HepG2 (cell line): Measurements from ENCODE around the gene CTNNBL1. TPM values are rescaled to one million over a fixed set of nuclear protein-coding genes. Genes with fewer than 3 reads are reported as not detected.

Source experiments
- FOXA3 ChIP-seq: IDR thresholded peaks from 2 replicates; pipeline ENCODE4 v1.6.1; 2016; ENCODE audit warnings: missing genetic modification reagents, missing compliant biosample characterization
- GFI1 ChIP-seq: sonication (generic); formaldehyde crosslinking; IDR thresholded peaks from 2 replicates; pipeline ENCODE4 v1.5.0; 2020; ENCODE audit warnings: missing genetic modification reagents, mild to moderate bottlenecking, borderline replicate concordance
- HMG20B ChIP-seq: conservative IDR thresholded peaks from 2 replicates; pipeline ENCODE4 v1.6.1; 2016; ENCODE audit warnings: missing genetic modification reagents, missing compliant biosample characterization
- HMGXB3 ChIP-seq: sonication (generic); formaldehyde crosslinking; IDR thresholded peaks from 2 replicates; pipeline ENCODE4 v1.4.0; 2020; ENCODE audit warnings: missing genetic modification reagents, borderline replicate concordance
- HNRNPK ChIP-seq: fragments of 200-400 bp; formaldehyde crosslinking; IDR thresholded peaks from 2 replicates; pipeline ENCODE4 v1.6.1; 2018; ENCODE audit warnings: low read length, low read depth, moderate library complexity, mild to moderate bottlenecking; ENCODE audit not compliant: poor library complexity, severe bottlenecking
- HOXA7 ChIP-seq: sonication (generic); formaldehyde crosslinking; IDR thresholded peaks from 2 replicates; pipeline ENCODE4 v1.8.1; 2022; ENCODE audit warnings: mild to moderate bottlenecking, missing genetic modification reagents, moderate library complexity
- KLF11 ChIP-seq: IDR thresholded peaks from 2 replicates; pipeline ENCODE4 v1.6.1; 2016; ENCODE audit warnings: missing compliant biosample characterization
- MAF1 ChIP-seq: sonication (generic); formaldehyde crosslinking; IDR thresholded peaks from 2 replicates; pipeline ENCODE4 v1.5.0; 2020; ENCODE audit warnings: missing genetic modification reagents, borderline replicate concordance
- MAX ChIP-seq: IDR thresholded peaks from 2 replicates; pipeline ENCODE4 v1.6.1; 2012; ENCODE audit warnings: inconsistent platforms
- POGZ ChIP-seq: sonication (generic); formaldehyde crosslinking; IDR thresholded peaks from 2 replicates; pipeline ENCODE4 v1.4.0; 2020; ENCODE audit warnings: mild to moderate bottlenecking, missing genetic modification reagents
- REST ChIP-seq, 2 experiments: IDR thresholded peaks; 2 replicates each; pipeline ENCODE4 v1.6.1; 2011 to 2012; ENCODE audit warnings: low read length in 2 of 2, borderline replicate concordance in 1 of 2, low read depth in 1 of 2, mild to moderate bottlenecking in 1 of 2, moderate library complexity in 1 of 2
- SATB2 ChIP-seq: sonication (generic); formaldehyde crosslinking; IDR thresholded peaks from 2 replicates; pipeline ENCODE4 v1.5.0; 2020; ENCODE audit warnings: missing genetic modification reagents
- SMAD3 ChIP-seq: sonication (generic); formaldehyde crosslinking; IDR thresholded peaks from 2 replicates; pipeline ENCODE4 v1.4.0; 2020; ENCODE audit warnings: missing genetic modification reagents
- SMARCE1 ChIP-seq: fragments of 450-650 bp; IDR thresholded peaks from 2 replicates; pipeline ENCODE4 v1.6.1; 2017; ENCODE audit warnings: borderline replicate concordance
- SMYD3 ChIP-seq: sonication (generic); formaldehyde crosslinking; IDR thresholded peaks from 2 replicates; pipeline ENCODE4 v1.8.1; 2023; ENCODE audit warnings: mild to moderate bottlenecking, missing genetic modification reagents
- SRSF9 ChIP-seq: fragments of 200-400 bp; formaldehyde crosslinking; IDR thresholded peaks from 2 replicates; pipeline ENCODE4 v1.6.1; 2018; ENCODE audit warnings: borderline replicate concordance, mild to moderate bottlenecking, low read depth, low read length; ENCODE audit not compliant: insufficient read depth, poor library complexity, severe bottlenecking
- SYNCRIP ChIP-seq: fragments of 200-400 bp; formaldehyde crosslinking; IDR thresholded peaks from 2 replicates; pipeline ENCODE4 v1.6.1; 2018; ENCODE audit warnings: mild to moderate bottlenecking, low read depth, low read length; ENCODE audit not compliant: insufficient read depth
- ZMYM2 ChIP-seq: sonication (generic); formaldehyde crosslinking; IDR thresholded peaks from 2 replicates; pipeline ENCODE4 v1.8.0; 2022; ENCODE audit warnings: mild to moderate bottlenecking, missing genetic modification reagents
- ZMYM3 ChIP-seq: sonication (generic); formaldehyde crosslinking; IDR thresholded peaks from 2 replicates; pipeline ENCODE4 v1.5.1; 2020; ENCODE audit warnings: mild to moderate bottlenecking, missing genetic modification reagents
- ZNF431 ChIP-seq: sonication (generic); formaldehyde crosslinking; IDR thresholded peaks from 2 replicates; pipeline ENCODE4 v1.9.0; 2022; ENCODE audit warnings: missing genetic modification reagents, low read depth, mild to moderate bottlenecking, borderline replicate concordance
- ZNF468 ChIP-seq: sonication (generic); formaldehyde crosslinking; IDR thresholded peaks from 2 replicates; pipeline ENCODE4 v1.8.0; 2022; ENCODE audit warnings: mild to moderate bottlenecking, moderate library complexity, missing genetic modification reagents
- ZNF614 ChIP-seq: IDR thresholded peaks from 2 replicates; pipeline ENCODE4 v1.6.1; 2018; ENCODE audit warnings: missing biosample characterization, missing genetic modification reagents, inconsistent platforms, borderline replicate concordance
- ZNF674 ChIP-seq: sonication (generic); formaldehyde crosslinking; IDR thresholded peaks from 2 replicates; pipeline ENCODE4 v1.5.0; 2020; ENCODE audit warnings: low read depth, mild to moderate bottlenecking, missing genetic modification reagents
- ZNF75D ChIP-seq: sonication (generic); formaldehyde crosslinking; IDR thresholded peaks from 2 replicates; pipeline ENCODE4 v1.8.1; 2023; ENCODE audit warnings: missing genetic modification reagents, mild to moderate bottlenecking, borderline replicate concordance
- polyA plus RNA-seq, 8 experiments: library from polyadenylated mRNA; depleted of rRNA in 3 of 8; stranded (reverse) in 7 of 8; unstranded in 1 of 8; fragments of >200 nt; fragmentation: Illumina TruSeq in 4 of 8; extraction: Trizol in 4 of 8; gene quantifications; 2 replicates each; pipeline versions ENCODE4 v1.2.1 to v1.2.3, GENCODE V29; 2011 to 2016; ENCODE audit warnings: low read depth in 4 of 8, missing spikeins in 1 of 8, mixed read lengths in 1 of 8; ENCODE audit not compliant: insufficient read depth in 1 of 8
- total RNA-seq, 5 experiments: library from RNA; depleted of rRNA; stranded (reverse); fragments of >200 nt; fragmentation: Illumina TruSeq; extraction: Trizol; gene quantifications; 2 replicates each; pipeline ENCODE4 v1.2.3, GENCODE V29; 2016; ENCODE audit warnings: low read depth in 1 of 5

CTNNBL1 gene
- total and polyA plus RNA-seq, 2 of the 13 experiments (the other 11 are each of a cell fraction or from before 2014, with no cell fraction given): 49.3 to 94.6 TPM

- TF ChIP-seq ZNF674 (CRISPR knock-in tag): no peak
- no peak for TF ChIP-seq KLF11 (CRISPR knock-in tag)
- TF ChIP-seq MAF1 (CRISPR knock-in tag): no peak
- no peak for TF ChIP-seq SMARCE1
- TF ChIP-seq GFI1: no peak
- no peak for TF ChIP-seq SATB2 (CRISPR knock-in tag)
- 0 out of 2 replicates have a peak, but pooled peaks have one; percentile 33 for TF ChIP-seq MAX
- TF ChIP-seq SRSF9: no peak
- peak; percentile 99 for TF ChIP-seq ZMYM3 (CRISPR knock-in tag)
- no peak for TF ChIP-seq REST (IDR thresholded peaks at IDR 0.05; ENCODE audit: borderline replicate concordance in 1 of 2, low read depth in 1 of 2, low read length in 2 of 2)
- TF ChIP-seq FOXA3 (CRISPR knock-in tag): peak; percentile 38; the same call in 1 of the 2 replicates
- peak; percentile 29; the same call in 1 of the 2 replicates for TF ChIP-seq POGZ (CRISPR knock-in tag)
- no peak for TF ChIP-seq ZNF75D (CRISPR knock-in tag)
- TF ChIP-seq SYNCRIP: no peak
- TF ChIP-seq HMG20B (CRISPR knock-in tag): 0 out of 2 replicates have a peak, but pooled peaks have one; percentile 23
- TF ChIP-seq SMYD3: no peak
- TF ChIP-seq HOXA7: no peak
- no peak for TF ChIP-seq HNRNPK
- no peak for TF ChIP-seq HMGXB3
- no peak for TF ChIP-seq ZNF431 (CRISPR knock-in tag)
- TF ChIP-seq ZMYM2: no peak
- no peak for TF ChIP-seq ZNF468
- TF ChIP-seq SMAD3: no peak
- no peak for TF ChIP-seq ZNF614
These were observed 193.0 kb downstream of the CTNNBL1 start (continued) for GRCh38 chr20:37886851-37887297.
